Measurements from ENCODE around the gene RALY.
A peak's percentile ranks its signal among the peaks of the same experiment; 100 is the strongest.

RALY gene

DNA sequence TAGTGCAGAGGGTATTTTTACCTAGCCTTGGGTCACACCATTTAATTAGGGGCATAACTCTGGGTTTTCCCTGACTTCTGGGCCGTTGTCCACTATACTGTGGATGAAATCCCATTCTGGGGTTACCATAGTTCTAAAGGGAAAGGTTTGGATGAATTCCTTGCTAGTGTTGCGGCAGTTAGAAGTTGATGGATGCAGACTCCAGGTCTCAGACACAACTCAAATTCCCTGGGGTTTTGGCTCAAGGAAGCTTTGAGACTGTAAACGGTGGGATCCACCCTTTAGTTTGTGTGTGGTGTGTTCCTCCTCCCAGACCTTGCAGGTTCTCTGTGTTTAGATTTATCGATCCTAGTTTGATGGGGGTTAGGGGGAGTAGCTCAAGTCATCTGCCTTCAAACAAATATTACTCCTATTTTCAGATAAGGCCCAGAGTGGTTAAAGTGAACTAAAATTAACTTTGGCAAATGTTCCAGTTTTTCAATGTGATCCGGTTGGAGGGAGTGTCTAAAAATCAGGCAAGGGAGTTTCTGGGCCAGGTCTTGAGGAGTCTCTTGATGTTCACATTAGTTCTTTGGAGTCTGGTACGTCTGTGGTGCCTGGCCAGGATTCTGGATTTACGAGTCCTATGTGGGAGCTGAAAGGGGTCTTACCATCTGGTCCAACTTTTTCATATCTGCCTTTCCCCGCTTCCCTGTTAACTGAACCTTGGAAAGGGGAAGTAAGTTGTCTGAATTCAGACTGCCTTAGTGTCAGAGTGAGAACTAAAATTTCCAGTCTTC lies 1.5 kb downstream of the RALY start:
- peaks cover 31% of the 10 kb centered on the region for H3K4me1 ChIP-seq (ENCODE audit: control insufficient read depth, low read length)
- no peaks in the 10 kb centered on the region for H3F3A ChIP-seq (ENCODE audit: control insufficient read depth, insufficient read depth)

DNA sequence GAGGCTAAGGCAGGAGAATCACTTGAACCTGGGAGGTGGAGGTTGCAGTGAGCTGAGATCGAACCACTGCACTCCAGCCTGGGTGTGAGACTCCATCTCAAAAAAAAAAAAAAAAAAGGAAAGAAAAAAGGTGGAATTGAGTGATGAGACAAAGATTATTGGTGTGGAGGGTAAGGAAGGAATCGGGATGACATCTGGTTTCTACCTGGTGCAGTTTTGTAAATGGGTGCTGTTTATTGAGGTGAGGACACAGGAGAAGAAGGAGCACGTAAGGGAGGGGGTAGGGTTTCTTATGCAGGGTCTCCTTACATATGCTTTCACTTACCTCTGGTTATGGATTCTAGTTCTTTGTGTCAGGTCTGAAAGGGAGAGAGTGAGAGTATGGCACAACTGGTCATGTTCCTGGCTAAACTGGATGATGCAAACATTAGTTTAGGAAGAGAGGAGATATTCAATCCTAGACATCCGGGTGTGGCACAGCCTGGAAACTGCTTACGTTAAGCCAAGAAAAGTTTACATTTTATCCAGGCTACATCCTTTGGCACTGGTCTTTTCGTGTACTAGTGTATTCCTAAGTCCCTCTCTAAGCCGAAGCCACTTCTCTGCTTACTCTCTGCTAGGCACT lies 5.4 kb downstream of the RALY start:
- H3F3A ChIP-seq (ENCODE audit: control insufficient read depth, insufficient read depth), result no peaks in the 10 kb centered on the region
- peaks cover 41% of the 10 kb centered on the region for H3K36me3 ChIP-seq (ENCODE audit: control insufficient read depth, low read length)
- H3K4me1 ChIP-seq (ENCODE audit: control insufficient read depth, low read length), result peaks cover 18% of the 10 kb centered on the region
- H3K4me3 ChIP-seq (ENCODE audit: low read length), result no peak overlapping the region
- no peaks in the 10 kb centered on the region for H3K9me3 ChIP-seq (ENCODE audit: control insufficient read depth, insufficient read depth, low read length)
- H3K4me2 ChIP-seq (ENCODE audit: low read length), result no peak overlapping the region
- peaks cover 58% of the 10 kb centered on the region for H4K20me1 ChIP-seq (ENCODE audit: control insufficient read depth, insufficient read depth, low read depth, low read length)
- TF ChIP-seq, protein P1, sequence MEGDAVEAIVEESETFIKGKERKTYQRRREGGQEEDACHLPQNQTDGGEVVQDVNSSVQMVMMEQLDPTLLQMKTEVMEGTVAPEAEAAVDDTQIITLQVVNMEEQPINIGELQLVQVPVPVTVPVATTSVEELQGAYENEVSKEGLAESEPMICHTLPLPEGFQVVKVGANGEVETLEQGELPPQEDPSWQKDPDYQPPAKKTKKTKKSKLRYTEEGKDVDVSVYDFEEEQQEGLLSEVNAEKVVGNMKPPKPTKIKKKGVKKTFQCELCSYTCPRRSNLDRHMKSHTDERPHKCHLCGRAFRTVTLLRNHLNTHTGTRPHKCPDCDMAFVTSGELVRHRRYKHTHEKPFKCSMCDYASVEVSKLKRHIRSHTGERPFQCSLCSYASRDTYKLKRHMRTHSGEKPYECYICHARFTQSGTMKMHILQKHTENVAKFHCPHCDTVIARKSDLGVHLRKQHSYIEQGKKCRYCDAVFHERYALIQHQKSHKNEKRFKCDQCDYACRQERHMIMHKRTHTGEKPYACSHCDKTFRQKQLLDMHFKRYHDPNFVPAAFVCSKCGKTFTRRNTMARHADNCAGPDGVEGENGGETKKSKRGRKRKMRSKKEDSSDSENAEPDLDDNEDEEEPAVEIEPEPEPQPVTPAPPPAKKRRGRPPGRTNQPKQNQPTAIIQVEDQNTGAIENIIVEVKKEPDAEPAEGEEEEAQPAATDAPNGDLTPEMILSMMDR (IDR thresholded peaks at IDR 0.05; ENCODE audit: low read depth, low read length, poor library complexity, severe bottlenecking), result no peak
- TF ChIP-seq EZH2phosphoT487 (IDR thresholded peaks at IDR 0.05; ENCODE audit: borderline replicate concordance, low read length), result no peak
- H3K27me3 ChIP-seq (ENCODE audit: control insufficient read depth, low read length), result no peaks in the 10 kb centered on the region
- H3K27ac ChIP-seq (ENCODE audit: low read depth, low read length), result no peak overlapping the region
- H3K9me2 ChIP-seq (replicated peaks; ENCODE audit: control insufficient read depth, low read length), result no peaks in the 10 kb centered on the region
- H3K79me2 ChIP-seq (ENCODE audit: control insufficient read depth, low read length), result peaks cover 100% of the 10 kb centered on the region

More for the DNA sequence above, 1.5 kb downstream of the RALY start:
- Histone ChIP-seq H3K4me3 (ENCODE audit: low read length) (peak overlapping the region; percentile 90), H3K9me3 (ENCODE audit: control insufficient read depth, insufficient read depth, low read length) (no peaks in the 10 kb centered on the region), H3K79me2 (ENCODE audit: control insufficient read depth, low read length) (peaks cover 81% of the 10 kb centered on the region), H3K4me2 (ENCODE audit: low read length) (peak overlapping the region; percentile 99), H3K9me2 (replicated peaks; ENCODE audit: control insufficient read depth, low read length) (no peaks in the 10 kb centered on the region), H4K20me1 (ENCODE audit: control insufficient read depth, insufficient read depth, low read depth, low read length) (peaks cover 44% of the 10 kb centered on the region), H3K36me3 (ENCODE audit: control insufficient read depth, low read length) (peaks cover 32% of the 10 kb centered on the region), H3K27me3 (ENCODE audit: control insufficient read depth, low read length) (no peaks in the 10 kb centered on the region), H3K27ac (ENCODE audit: low read depth, low read length) (no peak overlapping the region; the same call in 1 of the 2 replicates)
- TF ChIP-seq EZH2phosphoT487 (IDR thresholded peaks at IDR 0.05; ENCODE audit: borderline replicate concordance, low read length), result no peak
- TF ChIP-seq, protein P1 (IDR thresholded peaks at IDR 0.05; ENCODE audit: low read depth, low read length, poor library complexity, severe bottlenecking), result no peak

DNA sequence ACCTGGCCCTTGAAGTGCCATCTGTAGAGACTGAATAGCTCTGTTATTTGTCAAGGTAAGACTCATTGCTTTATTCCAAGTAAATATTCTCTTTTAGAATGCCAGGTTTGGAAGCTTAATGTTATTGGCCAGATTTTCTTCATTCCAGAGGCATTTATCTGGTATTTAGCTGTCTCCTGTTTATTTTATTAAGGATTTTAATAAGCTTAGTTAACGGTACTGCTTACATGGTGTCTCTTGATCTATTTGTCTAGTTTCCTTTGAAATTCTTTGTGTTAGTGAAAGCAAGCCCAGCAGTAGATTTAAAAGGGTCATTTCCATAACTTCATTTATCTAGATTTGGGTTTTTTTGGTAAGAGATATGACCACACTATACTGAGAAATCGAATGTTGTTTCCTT lies 7.7 kb downstream of the RALY start:
- H3K9me3 ChIP-seq (ENCODE audit: control insufficient read depth, insufficient read depth, low read length), result no peaks in the 10 kb centered on the region
- H3K4me2 ChIP-seq (ENCODE audit: low read length), result no peak overlapping the region
- peaks cover 3% of the 10 kb centered on the region; the same call in 1 of the 2 replicates for H3K4me1 ChIP-seq (ENCODE audit: control insufficient read depth, low read length)
- peaks cover 48% of the 10 kb centered on the region for H4K20me1 ChIP-seq (ENCODE audit: control insufficient read depth, insufficient read depth, low read depth, low read length)
- peaks cover 25% of the 10 kb centered on the region for H3K36me3 ChIP-seq (ENCODE audit: control insufficient read depth, low read length)
- TF ChIP-seq, protein P1 (IDR thresholded peaks at IDR 0.05; ENCODE audit: low read depth, low read length, poor library complexity, severe bottlenecking), result no peak
- TF ChIP-seq EZH2phosphoT487 (IDR thresholded peaks at IDR 0.05; ENCODE audit: borderline replicate concordance, low read length), result no peak
- no peak overlapping the region for H3K27ac ChIP-seq (ENCODE audit: low read depth, low read length)
- no peaks in the 10 kb centered on the region for H3K27me3 ChIP-seq (ENCODE audit: control insufficient read depth, low read length)
- no peaks in the 10 kb centered on the region for H3K9me2 ChIP-seq (replicated peaks; ENCODE audit: control insufficient read depth, low read length)
- no peaks in the 10 kb centered on the region for H3F3A ChIP-seq (ENCODE audit: control insufficient read depth, insufficient read depth)
- H3K4me3 ChIP-seq (ENCODE audit: low read length), result no peak overlapping the region
- H3K79me2 ChIP-seq (ENCODE audit: control insufficient read depth, low read length), result peaks cover 100% of the 10 kb centered on the region

Measured in DOHH2 (cell line).